IMR-90 (cell line): ENCODE measurements around the gene CFAP92. TPM values are rescaled to one million over a fixed set of nuclear protein-coding genes. Genes with fewer than 3 reads are reported as not detected.
A peak's percentile ranks its signal among the peaks of the same experiment; 100 is the strongest.

Experiments
- ATAC-seq: fragments of 200-7000 bp; cut with Tn5 transposase; 2 replicates; pipeline ENCODE4 v1.9.1; 2020; ENCODE audit warnings: low read depth, mild to moderate bottlenecking, moderate library complexity
- BruUV-seq: library from RNA; stranded (reverse); fragments of 400-500 nt; replicated peaks from 2 replicates; lab custom pipeline; 2021; lab: Mats Ljungman, UMichigan
- CTCF ChIA-PET: fragments of 300-600 bp; formaldehyde crosslinking; extraction: SDS; loops from one replicate; lab custom pipeline; 2021; ENCODE audit warnings: antibody characterized with exemption; lab: Yijun Ruan, JAX
- POLR2A ChIA-PET: fragments of 300-600 bp; sonication (Branson Sonifier 250); formaldehyde crosslinking; loops from one replicate; lab custom pipeline; 2022; ENCODE audit warnings: antibody characterized with exemption; ENCODE audit not compliant: unreplicated experiment; lab: Charles Lee
- DNase-seq: peaks from one replicate; pipeline ENCODE4 v3.0.0; 2013
- H2AFZ ChIP-seq: replicated peaks from 2 replicates; pipeline ENCODE3; 2013; ENCODE audit warnings: low read length, mild to moderate bottlenecking; ENCODE audit not compliant: poor library complexity
- H2AK5ac ChIP-seq: 2 replicates; pipeline ENCODE4 v1.6.1; 2013; ENCODE audit warnings: low read depth, low read length, inconsistent platforms
- H2AK9ac ChIP-seq: replicated peaks from 2 replicates; pipeline ENCODE3; 2013; ENCODE audit warnings: mild to moderate bottlenecking, low read depth, low read length, moderate library complexity; ENCODE audit not compliant: poor library complexity
- H2BK120ac ChIP-seq: 2 replicates; pipeline ENCODE4 v1.6.1; 2013; ENCODE audit warnings: low read depth, low read length, inconsistent platforms
- H2BK15ac ChIP-seq: 3 replicates; pipeline ENCODE4 v1.6.1; 2013; ENCODE audit warnings: low read depth, low read length, inconsistent platforms
- H2BK20ac ChIP-seq: 2 replicates; pipeline ENCODE4 v1.6.1; 2013; ENCODE audit warnings: low read depth, mild to moderate bottlenecking, inconsistent platforms, low read length, moderate library complexity
- H2BK5ac ChIP-seq: 2 replicates; pipeline ENCODE4 v1.6.1; 2013; ENCODE audit warnings: mild to moderate bottlenecking, low read depth, low read length, inconsistent platforms; ENCODE audit not compliant: poor library complexity, severe bottlenecking
- H3K14ac ChIP-seq: replicated peaks from 2 replicates; pipeline ENCODE4 v1.6.1; 2013; ENCODE audit warnings: low read depth, low read length, inconsistent platforms
- H3K18ac ChIP-seq: 2 replicates; pipeline ENCODE4 v1.6.1; 2013; ENCODE audit warnings: low read depth, low read length, control low read depth
- H3K23ac ChIP-seq: 2 replicates; pipeline ENCODE4 v1.6.1; 2013; ENCODE audit warnings: low read depth, low read length, inconsistent platforms
- H3K27ac ChIP-seq: 2 replicates; pipeline ENCODE4 v1.5.1; 2013; ENCODE audit warnings: mild to moderate bottlenecking, control low read depth, low read length; ENCODE audit not compliant: insufficient read depth
- H3K27me3 ChIP-seq: 2 replicates; pipeline ENCODE4 v1.6.1; 2013; ENCODE audit warnings: low read length; ENCODE audit not compliant: control insufficient read depth, insufficient read depth
- H3K36me3 ChIP-seq: 2 replicates; pipeline ENCODE4 v1.6.1; 2013; ENCODE audit warnings: low read length, mixed read lengths; ENCODE audit not compliant: control insufficient read depth, insufficient read depth
- H3K4ac ChIP-seq: 2 replicates; pipeline ENCODE4 v1.6.1; 2013; ENCODE audit warnings: low read depth, low read length, inconsistent platforms
- H3K4me1 ChIP-seq: 2 replicates; pipeline ENCODE4 v1.6.1; 2013; ENCODE audit warnings: low read length, mixed read lengths; ENCODE audit not compliant: control insufficient read depth, insufficient read depth
- H3K4me2 ChIP-seq: 2 replicates; pipeline ENCODE4 v1.6.1; 2013; ENCODE audit warnings: low read depth, mild to moderate bottlenecking, control low read depth, low read length, moderate library complexity
- H3K4me3 ChIP-seq: 2 replicates; pipeline ENCODE4 v1.5.1; 2013; ENCODE audit warnings: low read depth, mild to moderate bottlenecking, control low read depth, low read length, moderate library complexity; ENCODE audit not compliant: insufficient read depth
- H3K56ac ChIP-seq: 2 replicates; pipeline ENCODE4 v1.6.1; 2013; ENCODE audit warnings: low read length, inconsistent platforms; ENCODE audit not compliant: insufficient read depth; ENCODE audit errors: extremely low read depth
- H3K79me1 ChIP-seq, 2 experiments: 2 replicates each; pipeline ENCODE4 v1.6.1; 2013; ENCODE audit warnings: low read length in 2 of 2, inconsistent platforms in 1 of 2, low read depth in 1 of 2
- H3K9ac ChIP-seq: 2 replicates; pipeline ENCODE4 v1.6.1; 2013; ENCODE audit warnings: low read depth, low read length, control low read depth
- H3K9me1 ChIP-seq: 2 replicates; pipeline ENCODE4 v1.6.1; 2013; ENCODE audit warnings: low read length, inconsistent platforms; ENCODE audit not compliant: insufficient read depth
- H3K9me3 ChIP-seq: 2 replicates; pipeline ENCODE4 v1.6.1; 2013; ENCODE audit warnings: low read length; ENCODE audit not compliant: control insufficient read depth, insufficient read depth
- H4K20me1 ChIP-seq: 2 replicates; pipeline ENCODE4 v1.6.1; 2013; ENCODE audit warnings: low read length, inconsistent platforms; ENCODE audit not compliant: insufficient read depth
- H4K5ac ChIP-seq: 2 replicates; pipeline ENCODE4 v1.6.1; 2013; ENCODE audit warnings: mild to moderate bottlenecking, low read depth, low read length, control low read depth
- H4K8ac ChIP-seq, 2 experiments: 2 replicates each; pipeline ENCODE4 v1.6.1; 2013; ENCODE audit warnings: low read depth in 2 of 2, low read length in 2 of 2, control low read depth in 1 of 2, inconsistent platforms in 1 of 2
- H4K91ac ChIP-seq: 2 replicates; pipeline ENCODE4 v1.6.1; 2013; ENCODE audit warnings: low read depth, low read length, inconsistent platforms; ENCODE audit not compliant: insufficient read depth
- BHLHE40 ChIP-seq: fragments of 150-350 bp; IDR thresholded peaks from 2 replicates; pipeline ENCODE4 v1.6.1; 2016; ENCODE audit warnings: mild to moderate bottlenecking, low read depth, low read length
- CEBPB ChIP-seq: IDR thresholded peaks from 2 replicates; pipeline ENCODE4 v1.6.1; 2012; ENCODE audit warnings: low read depth, low read length, improper control_type of control experiment
- CHD1 ChIP-seq: IDR thresholded peaks from 2 replicates; pipeline ENCODE4 v1.6.1; 2012; ENCODE audit warnings: low read depth, low read length, improper control_type of control experiment
- ELK1 ChIP-seq: fragments of 150-350 bp; IDR thresholded peaks from 2 replicates; pipeline ENCODE4 v1.6.1; 2016; ENCODE audit warnings: low read depth, mild to moderate bottlenecking, low read length, moderate library complexity, borderline replicate concordance
- FOS ChIP-seq: fragments of 150-350 bp; IDR thresholded peaks from 2 replicates; pipeline ENCODE4 v1.6.1; 2016; ENCODE audit warnings: low read depth, low read length
- MAFK ChIP-seq: IDR thresholded peaks from 2 replicates; pipeline ENCODE4 v1.6.1; 2012; ENCODE audit warnings: low read depth, low read length, improper control_type of control experiment
- MXI1 ChIP-seq: IDR thresholded peaks from 2 replicates; pipeline ENCODE4 v1.6.1; 2012; ENCODE audit warnings: low read depth, mild to moderate bottlenecking, low read length, moderate library complexity, borderline replicate concordance
- NFE2L2 ChIP-seq: fragments of 150-350 bp; IDR thresholded peaks from 2 replicates; pipeline ENCODE4 v1.6.1; 2016; ENCODE audit warnings: low read depth, mild to moderate bottlenecking, low read length
- POLR2A ChIP-seq: IDR thresholded peaks from 2 replicates; pipeline ENCODE4 v1.6.1; 2012; ENCODE audit warnings: mild to moderate bottlenecking, low read depth, low read length
- RAD21 ChIP-seq: IDR thresholded peaks from 2 replicates; pipeline ENCODE4 v1.6.1; 2012; ENCODE audit warnings: low read length, improper control_type of control experiment
- RFX5 ChIP-seq: IDR thresholded peaks from 2 replicates; pipeline ENCODE4 v1.8.0; 2012; ENCODE audit warnings: low read depth, mild to moderate bottlenecking, low read length, moderate library complexity
- WGBS, 2 experiments: methylation state at CpG; one replicate each; pipeline versions ENCODE4 v1.1.5 to v1.1.7; 2013; ENCODE audit warnings: missing lambda C conversion rate in 2 of 2; ENCODE audit not compliant: insufficient read length in 1 of 2; ENCODE audit errors: extremely low coverage in 2 of 2; 5-methylcytosine and 5-hydroxymethylcytosine counted together
- dilution Hi-C: fragments of 300-500 bp; cut with HindIII; formaldehyde crosslinking; loops from one replicate; pipeline ENCODE4 v1.14.3; 2018; ENCODE audit warnings: low sequenced_read_pairs; ENCODE audit not compliant: unreplicated experiment
- in situ Hi-C: fragments of 300-500 bp; cut with MboI; formaldehyde crosslinking; loops from 3 replicates; pipeline ENCODE4 v1.14.3; 2019; ENCODE audit warnings: low sequenced_read_pairs, inconsistent platforms, mixed read lengths
- intact Hi-C: fragments of 100-400 bp; cut with micrococcal nuclease; formaldehyde crosslinking; loops from 2 replicates; pipeline ENCODE4 v1.10.0; 2022
- polyA plus RNA-seq, 3 experiments: library from polyadenylated mRNA; depleted of rRNA; stranded (reverse); fragments of >200 nt; gene quantifications; 2 replicates each; pipeline ENCODE4 v1.2.3, GENCODE V29; 2012; ENCODE audit warnings: low replicate concordance in 1 of 3
- total RNA-seq: library from RNA; depleted of rRNA; stranded (reverse); fragments of >200 nt; gene quantifications from 2 replicates; pipeline ENCODE4 v1.2.3, GENCODE V29; 2012
- TF ChIP-seq, protein P1 (sequence below): conservative IDR thresholded peaks from 2 replicates; pipeline ENCODE4 v1.5.1; 2012; ENCODE audit warnings: mild to moderate bottlenecking, low read depth, low read length, improper control_type of control experiment

The CFAP92 gene
- total and polyA plus RNA-seq, 2 of the 4 experiments (the other 2 are of a cell fraction) = not detected

- H3K56ac ChIP-seq = no peak overlapping the region
- CTCF ChIA-PET = no interaction called here
- no peak overlapping the region for H3K14ac ChIP-seq
- no peak overlapping the region for H3K4me2 ChIP-seq
- H4K8ac ChIP-seq = no peak overlapping the region
- H2BK15ac ChIP-seq = no peak overlapping the region
- no peak overlapping the region for H2BK20ac ChIP-seq
- H4K20me1 ChIP-seq = no peaks in the 10 kb centered on the region
- TF ChIP-seq RFX5 (no peak), ELK1 (no peak), CEBPB (no peak), RAD21 (no peak), NFE2L2 (no peak), BHLHE40 (no peak), MAFK (no peak), FOS (no peak), CHD1 (no peak), POLR2A (no peak), MXI1 (no peak)
- TF ChIP-seq, protein P1, sequence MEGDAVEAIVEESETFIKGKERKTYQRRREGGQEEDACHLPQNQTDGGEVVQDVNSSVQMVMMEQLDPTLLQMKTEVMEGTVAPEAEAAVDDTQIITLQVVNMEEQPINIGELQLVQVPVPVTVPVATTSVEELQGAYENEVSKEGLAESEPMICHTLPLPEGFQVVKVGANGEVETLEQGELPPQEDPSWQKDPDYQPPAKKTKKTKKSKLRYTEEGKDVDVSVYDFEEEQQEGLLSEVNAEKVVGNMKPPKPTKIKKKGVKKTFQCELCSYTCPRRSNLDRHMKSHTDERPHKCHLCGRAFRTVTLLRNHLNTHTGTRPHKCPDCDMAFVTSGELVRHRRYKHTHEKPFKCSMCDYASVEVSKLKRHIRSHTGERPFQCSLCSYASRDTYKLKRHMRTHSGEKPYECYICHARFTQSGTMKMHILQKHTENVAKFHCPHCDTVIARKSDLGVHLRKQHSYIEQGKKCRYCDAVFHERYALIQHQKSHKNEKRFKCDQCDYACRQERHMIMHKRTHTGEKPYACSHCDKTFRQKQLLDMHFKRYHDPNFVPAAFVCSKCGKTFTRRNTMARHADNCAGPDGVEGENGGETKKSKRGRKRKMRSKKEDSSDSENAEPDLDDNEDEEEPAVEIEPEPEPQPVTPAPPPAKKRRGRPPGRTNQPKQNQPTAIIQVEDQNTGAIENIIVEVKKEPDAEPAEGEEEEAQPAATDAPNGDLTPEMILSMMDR = no peak
- no peak overlapping the region for H3K4ac ChIP-seq
- dilution Hi-C loops = no loop called here
- no peak overlapping the region for H3K27ac ChIP-seq
- peaks cover 2% of the 10 kb centered on the region; the same call in 1 of the 2 replicates for H3K4me1 ChIP-seq
- in situ Hi-C loops = loop anchor here (5.0 kb wide), 1 partner anchor 273 kb away; the partner anchor contains the start of gene COPG1
- no CpG with 5 or more reads among the region's 5 CpGs for WGBS, 2 experiments
- no peak overlapping the region for H3K4me3 ChIP-seq
- H3K36me3 ChIP-seq = no peaks in the 10 kb centered on the region
- no peaks in the 10 kb centered on the region for H3K79me1 ChIP-seq
- no peak overlapping the region for H2AFZ ChIP-seq
- H3K18ac ChIP-seq = no peak overlapping the region
- H4K91ac ChIP-seq = no peak overlapping the region
- POLR2A ChIA-PET = no interaction called here
- H2AK9ac ChIP-seq = peak overlapping the region; percentile 6
- H3K9me1 ChIP-seq = no peaks in the 10 kb centered on the region
- no peaks in the 10 kb centered on the region for H3K9me3 ChIP-seq
- H3K23ac ChIP-seq = no peak overlapping the region
- no peak overlapping the region for H2BK120ac ChIP-seq
- no TSS peak for BruUV-seq
- no peak for ATAC-seq
- H3K27me3 ChIP-seq = peaks cover 12% of the 10 kb centered on the region
- H2BK5ac ChIP-seq = no peak overlapping the region
- no peak for DNase-seq
- H2AK5ac ChIP-seq = no peak overlapping the region
- no peak overlapping the region for H4K5ac ChIP-seq
- no peak overlapping the region for H3K9ac ChIP-seq
- intact Hi-C loops = no loop called here
These were observed 19.8 kb downstream of the CFAP92 start for GRCh38 chr3:128973988-128974564.
